Hepatocyte (in vitro differentiated cells): ENCODE results near the gene SMAD7.

Source experiments
- CTCF ChIP-seq: fragments of 200-600 bp; sonication (generic); IDR thresholded peaks from 2 replicates; pipeline ENCODE4 v1.5.1; 2016; ENCODE audit warnings: antibody characterized with exemption, mild to moderate bottlenecking; ENCODE audit not compliant: poor library complexity
- EZH2 ChIP-seq: fragments of 200-600 bp; sonication (generic); IDR thresholded peaks from 2 replicates; pipeline ENCODE4 v1.6.1; 2016; ENCODE audit warnings: antibody characterized with exemption, mild to moderate bottlenecking, borderline replicate concordance
- EZH2phosphoT487 ChIP-seq: fragments of 200-600 bp; sonication (generic); IDR thresholded peaks from one replicate; pipeline ENCODE4 v1.6.1; 2018; ENCODE audit warnings: antibody characterized with exemption, mild to moderate bottlenecking, low read depth, moderate library complexity; ENCODE audit not compliant: unreplicated experiment, severe bottlenecking

- no peak for TF ChIP-seq CTCF
- TF ChIP-seq EZH2: no peak
- TF ChIP-seq EZH2phosphoT487: no peak
Observed at GRCh38 chr18:48899558-48900174, 51.1 kb downstream of the SMAD7 start.
